Measurements from ENCODE around the gene MAN2A1.
A peak's percentile ranks its signal among the peaks of the same experiment; 100 is the strongest.

Gene MAN2A1

DNA sequence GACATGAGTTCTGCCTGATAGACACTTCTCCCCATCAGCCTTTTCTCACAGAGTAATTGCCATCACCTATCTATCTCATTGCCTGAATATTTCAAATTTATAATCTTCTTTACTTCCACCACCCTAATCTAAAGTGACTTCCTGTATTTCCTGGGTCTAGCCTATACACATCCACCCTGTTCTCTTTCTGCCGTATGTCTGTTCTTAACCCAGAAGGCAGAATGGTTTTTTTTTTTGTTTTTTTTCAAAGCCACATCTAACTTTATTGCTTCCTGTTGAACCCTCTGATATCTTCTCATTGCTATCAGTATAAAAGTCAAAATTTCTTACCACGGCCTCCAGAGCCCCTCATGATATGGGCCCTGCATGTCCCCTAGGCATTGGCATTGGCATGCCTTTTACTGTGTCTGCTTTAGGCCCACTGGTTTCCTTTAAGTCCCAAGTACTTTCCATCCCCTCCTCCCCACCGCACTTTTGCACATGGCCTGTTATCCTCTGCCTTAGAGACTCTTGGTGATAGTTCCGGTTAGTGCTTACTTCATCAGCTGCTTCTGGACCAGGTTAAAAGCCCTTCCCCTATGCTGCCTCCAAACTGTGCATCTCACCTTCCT lies 159.9 kb downstream of the MAN2A1 start:
- Histone ChIP-seq H3K36me3 (replicated peaks; ENCODE audit: insufficient read depth, low read length) (peaks cover 54% of the 10 kb centered on the region), H3K4me2 (ENCODE audit: low read depth, low read length) (no peak overlapping the region)

DNA sequence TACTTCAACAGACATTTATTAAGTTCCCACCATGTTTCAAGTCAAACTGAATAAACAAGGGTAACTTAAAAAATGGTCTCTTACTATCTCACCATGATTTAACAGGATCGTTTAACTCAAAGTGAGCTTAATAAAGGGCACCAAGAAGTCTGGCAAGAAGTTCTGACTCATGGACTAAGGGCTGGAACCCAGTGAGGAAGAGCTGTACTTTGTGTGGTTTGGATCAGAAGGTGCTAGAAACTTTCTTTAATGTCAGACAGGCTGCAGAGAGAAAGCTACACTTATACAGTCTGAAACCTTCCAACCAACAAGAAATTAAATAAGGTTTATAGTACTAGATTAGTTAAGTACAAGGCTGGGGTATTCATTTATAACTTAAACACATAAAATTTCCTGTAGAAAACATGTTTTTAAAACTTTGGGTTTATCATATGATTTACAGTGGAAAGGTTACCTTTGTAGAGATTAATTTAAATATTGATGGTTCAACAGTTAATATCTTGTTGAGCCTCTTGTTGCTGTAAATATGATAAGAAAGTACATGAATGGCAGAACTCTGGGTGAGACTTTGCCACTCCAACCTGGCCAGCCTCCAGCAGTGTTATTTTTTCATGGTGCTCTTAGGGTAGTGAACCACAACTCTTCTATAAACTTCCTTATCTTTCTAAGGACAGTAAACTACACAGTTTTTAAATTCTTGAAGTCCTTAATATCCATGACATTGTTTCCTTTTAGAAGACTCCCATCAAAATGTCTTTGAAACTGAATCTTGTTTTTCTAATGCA lies 162.8 kb downstream of the MAN2A1 start:
- H3K36me3 ChIP-seq (replicated peaks; ENCODE audit: insufficient read depth, low read length), result peaks cover 49% of the 10 kb centered on the region
- H3K9ac ChIP-seq (ENCODE audit: low read length), result no peak overlapping the region

More for the DNA sequence above, 159.9 kb downstream of the MAN2A1 start:
- TF ChIP-seq EZH2 (optimal IDR thresholded peaks at IDR 0.05; ENCODE audit: low read depth, low read length), result no peak
- TF ChIP-seq, protein P1, sequence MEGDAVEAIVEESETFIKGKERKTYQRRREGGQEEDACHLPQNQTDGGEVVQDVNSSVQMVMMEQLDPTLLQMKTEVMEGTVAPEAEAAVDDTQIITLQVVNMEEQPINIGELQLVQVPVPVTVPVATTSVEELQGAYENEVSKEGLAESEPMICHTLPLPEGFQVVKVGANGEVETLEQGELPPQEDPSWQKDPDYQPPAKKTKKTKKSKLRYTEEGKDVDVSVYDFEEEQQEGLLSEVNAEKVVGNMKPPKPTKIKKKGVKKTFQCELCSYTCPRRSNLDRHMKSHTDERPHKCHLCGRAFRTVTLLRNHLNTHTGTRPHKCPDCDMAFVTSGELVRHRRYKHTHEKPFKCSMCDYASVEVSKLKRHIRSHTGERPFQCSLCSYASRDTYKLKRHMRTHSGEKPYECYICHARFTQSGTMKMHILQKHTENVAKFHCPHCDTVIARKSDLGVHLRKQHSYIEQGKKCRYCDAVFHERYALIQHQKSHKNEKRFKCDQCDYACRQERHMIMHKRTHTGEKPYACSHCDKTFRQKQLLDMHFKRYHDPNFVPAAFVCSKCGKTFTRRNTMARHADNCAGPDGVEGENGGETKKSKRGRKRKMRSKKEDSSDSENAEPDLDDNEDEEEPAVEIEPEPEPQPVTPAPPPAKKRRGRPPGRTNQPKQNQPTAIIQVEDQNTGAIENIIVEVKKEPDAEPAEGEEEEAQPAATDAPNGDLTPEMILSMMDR (IDR thresholded peaks at IDR 0.05; ENCODE audit: low read length), result no peak
- TF ChIP-seq EZH2phosphoT487 (IDR thresholded peaks at IDR 0.05; ENCODE audit: low read length), result no peak
- H3K9ac ChIP-seq (ENCODE audit: low read length), result no peak overlapping the region
- H3K27ac ChIP-seq (ENCODE audit: low read length), result no peak overlapping the region
- DNase-seq, result no peak
- H3K79me2 ChIP-seq (ENCODE audit: low read length), result peaks cover 55% of the 10 kb centered on the region
- peaks cover 39% of the 10 kb centered on the region for H3F3A ChIP-seq (ENCODE audit: insufficient read depth, low read length)
- no peaks in the 10 kb centered on the region for H3K9me3 ChIP-seq (replicated peaks; ENCODE audit: insufficient read depth, low read length)
- H4K20me1 ChIP-seq (ENCODE audit: insufficient read depth, low read length), result no peaks in the 10 kb centered on the region
- no peaks in the 10 kb centered on the region for H3K27me3 ChIP-seq (replicated peaks; ENCODE audit: insufficient read depth, low read length)
- no peak overlapping the region for H2AFZ ChIP-seq (ENCODE audit: low read length)
- H3K9me2 ChIP-seq (replicated peaks; ENCODE audit: insufficient read depth, low read length), result no peaks in the 10 kb centered on the region
- peaks cover 57% of the 10 kb centered on the region for H3K4me1 ChIP-seq (ENCODE audit: low read length)
- no peak overlapping the region for H3K4me3 ChIP-seq (ENCODE audit: low read length)

DNA sequence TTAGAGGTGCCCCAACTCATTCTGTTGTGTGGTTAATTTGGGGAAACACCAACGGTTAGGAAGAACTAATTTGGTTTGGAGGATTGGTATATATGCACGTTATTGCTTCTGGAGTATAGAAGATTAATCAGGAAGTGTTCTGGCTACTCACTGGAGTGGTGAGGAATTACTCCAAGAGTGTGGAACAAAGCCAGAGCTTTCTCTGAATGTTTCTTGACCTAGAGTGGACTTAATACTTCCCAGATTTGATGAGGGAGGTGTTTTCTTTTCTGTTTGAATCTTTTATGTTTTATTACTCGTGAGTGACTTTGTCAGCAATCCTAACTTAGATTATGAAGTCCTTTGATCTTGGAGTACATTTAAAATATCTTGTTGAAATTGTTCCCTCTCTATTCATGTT lies 163.7 kb downstream of the MAN2A1 start:
- peaks cover 42% of the 10 kb centered on the region for H3K36me3 ChIP-seq (replicated peaks; ENCODE audit: insufficient read depth, low read length)
- no peak for TF ChIP-seq EZH2phosphoT487 (IDR thresholded peaks at IDR 0.05; ENCODE audit: low read length)
- TF ChIP-seq EZH2 (optimal IDR thresholded peaks at IDR 0.05; ENCODE audit: low read depth, low read length), result no peak
- TF ChIP-seq, protein P1 (IDR thresholded peaks at IDR 0.05; ENCODE audit: low read length), result no peak
- no peaks in the 10 kb centered on the region for H4K20me1 ChIP-seq (ENCODE audit: insufficient read depth, low read length)
- peaks cover 77% of the 10 kb centered on the region for H3F3A ChIP-seq (ENCODE audit: insufficient read depth, low read length)
- H3K9ac ChIP-seq (ENCODE audit: low read length), result no peak overlapping the region
- peaks cover 92% of the 10 kb centered on the region for H3K4me1 ChIP-seq (ENCODE audit: low read length)
- no peak overlapping the region for H2AFZ ChIP-seq (ENCODE audit: low read length)
- H3K27ac ChIP-seq (ENCODE audit: low read length), result peak overlapping the region; percentile 97; the same call in 1 of the 2 replicates
- H3K79me2 ChIP-seq (ENCODE audit: low read length), result peaks cover 41% of the 10 kb centered on the region
- H3K4me3 ChIP-seq (ENCODE audit: low read length), result no peak overlapping the region
- no peak overlapping the region for H3K4me2 ChIP-seq (ENCODE audit: low read depth, low read length)
- no peaks in the 10 kb centered on the region for H3K9me3 ChIP-seq (replicated peaks; ENCODE audit: insufficient read depth, low read length)
- no peak for DNase-seq
- no peaks in the 10 kb centered on the region for H3K27me3 ChIP-seq (replicated peaks; ENCODE audit: insufficient read depth, low read length)
- no peaks in the 10 kb centered on the region for H3K9me2 ChIP-seq (replicated peaks; ENCODE audit: insufficient read depth, low read length)

More for the DNA sequence above, 162.8 kb downstream of the MAN2A1 start:
- no peaks in the 10 kb centered on the region for H3K9me2 ChIP-seq (replicated peaks; ENCODE audit: insufficient read depth, low read length)
- H3K4me1 ChIP-seq (ENCODE audit: low read length), result peaks cover 86% of the 10 kb centered on the region
- H2AFZ ChIP-seq (ENCODE audit: low read length), result no peak overlapping the region
- H3F3A ChIP-seq (ENCODE audit: insufficient read depth, low read length), result peaks cover 69% of the 10 kb centered on the region
- H3K4me2 ChIP-seq (ENCODE audit: low read depth, low read length), result no peak overlapping the region
- H3K4me3 ChIP-seq (ENCODE audit: low read length), result no peak overlapping the region
- H3K9me3 ChIP-seq (replicated peaks; ENCODE audit: insufficient read depth, low read length), result no peaks in the 10 kb centered on the region
- H3K27me3 ChIP-seq (replicated peaks; ENCODE audit: insufficient read depth, low read length), result no peaks in the 10 kb centered on the region
- H3K79me2 ChIP-seq (ENCODE audit: low read length), result peaks cover 44% of the 10 kb centered on the region
- no peak for DNase-seq
- TF ChIP-seq EZH2 (optimal IDR thresholded peaks at IDR 0.05; ENCODE audit: low read depth, low read length), result no peak
- TF ChIP-seq, protein P1 (IDR thresholded peaks at IDR 0.05; ENCODE audit: low read length), result no peak
- TF ChIP-seq EZH2phosphoT487 (IDR thresholded peaks at IDR 0.05; ENCODE audit: low read length), result no peak
- H3K27ac ChIP-seq (ENCODE audit: low read length), result peak overlapping the region; percentile 97; the same call in 1 of the 2 replicates
- no peaks in the 10 kb centered on the region for H4K20me1 ChIP-seq (ENCODE audit: insufficient read depth, low read length)

Data from MM.1S (cell line).